ENCODE measurements around the gene SLC11A1. TPM values are rescaled to one million over a fixed set of nuclear protein-coding genes. Genes with fewer than 3 reads are reported as not detected.

The SLC11A1 gene
- total and polyA plus RNA-seq, 2 of the 4 experiments (the other 2 are of a cell fraction), result under 0.01 to 0.07 TPM

- in situ Hi-C loops (cut with MboI; ENCODE audit: low sequenced_read_pairs), result loop anchor here (10.0 kb wide), 1 partner anchor 123 kb away; the partner anchor contains the start of genes AAMP and PNKD
These were observed 15.4 kb downstream of the SLC11A1 start for GRCh38 chr2:218397463-218397819.

More at GRCh38 chr2:218397463-218397819, 15.4 kb downstream of the SLC11A1 start:
- H3K56ac ChIP-seq (ENCODE audit: extremely low read depth, insufficient read depth, low read length), result no peak overlapping the region; the same call in 1 of the 2 replicates
- DNase-seq (no peak), ATAC-seq (ENCODE audit: low read depth) (no peak)
- H3K36me3 ChIP-seq (ENCODE audit: control insufficient read depth, insufficient read depth, low read length), result peaks cover 9% of the 10 kb centered on the region; the same call in 1 of the 2 replicates
- no peak overlapping the region for H2BK20ac ChIP-seq (ENCODE audit: low read depth, low read length)
- no peak overlapping the region; the same call in 1 of the 2 replicates for H3K4me3 ChIP-seq (ENCODE audit: insufficient read depth, low read depth, low read length)
- H2BK15ac ChIP-seq (ENCODE audit: low read depth, low read length), result peak overlapping the region; percentile 62; the same call in 2 of the 3 replicates
- no peak for TF ChIP-seq CEBPB (IDR thresholded peaks at IDR 0.05; ENCODE audit: low read depth, low read length)
- peaks cover 25% of the 10 kb centered on the region for H3K4me1 ChIP-seq (ENCODE audit: control insufficient read depth, insufficient read depth, low read length)
- H2AFZ ChIP-seq (replicated peaks; ENCODE audit: low read length, poor library complexity), result peak overlapping the region; percentile 82
- peak overlapping the region; percentile 43; the same call in 1 of the 2 replicates for H3K23ac ChIP-seq (ENCODE audit: low read depth, low read length)
- BruUV-seq (replicated peaks), result no TSS peak
- H3K14ac ChIP-seq (replicated peaks; ENCODE audit: low read depth, low read length), result no peak overlapping the region
- no peaks in the 10 kb centered on the region for H3K27me3 ChIP-seq (ENCODE audit: control insufficient read depth, insufficient read depth, low read length)
- intact Hi-C loops (cut with micrococcal nuclease) (loop anchor here (2.0 kb wide), 1 partner anchor 105 kb away; the partner anchor contains the start of gene TMBIM1), dilution Hi-C loops (cut with HindIII; ENCODE audit: low sequenced_read_pairs, unreplicated experiment) (no loop called here)
- H3K27ac ChIP-seq (ENCODE audit: insufficient read depth, low read length), result peak overlapping the region; percentile 99
- 0 out of 2 replicates have a peak, but pooled peaks cover 2% of the 10 kb centered on the region for H3K9me1 ChIP-seq (ENCODE audit: insufficient read depth, low read length)
- H4K8ac ChIP-seq (ENCODE audit: low read depth in 2 of 2, low read length in 2 of 2), result peak overlapping the region; percentile 70 to 94
- H3K4me2 ChIP-seq (ENCODE audit: low read depth, low read length), result peak overlapping the region; percentile 90
- CTCF ChIA-PET, result no interaction called here
- no CpG with 5 or more reads among the region's 12 CpGs for WGBS, 2 experiments (ENCODE audit: extremely low coverage in 2 of 2, insufficient read length in 1 of 2)
- POLR2A ChIA-PET (ENCODE audit: unreplicated experiment), result interaction anchor here (1.0 kb wide), 1 partner anchor 111 kb away, joined by 3 read pairs; no protein-coding TSS in a partner anchor
- peak overlapping the region; percentile 98 for H2BK5ac ChIP-seq (ENCODE audit: low read depth, low read length, poor library complexity, severe bottlenecking)
- peak overlapping the region; percentile 92 for H3K4ac ChIP-seq (ENCODE audit: low read depth, low read length)
- H4K20me1 ChIP-seq (ENCODE audit: insufficient read depth, low read length), result peaks cover 13% of the 10 kb centered on the region; the same call in 1 of the 2 replicates
- H4K5ac ChIP-seq (ENCODE audit: low read depth, low read length), result peak overlapping the region; percentile 94
- peak overlapping the region; percentile 88 for H2AK9ac ChIP-seq (replicated peaks; ENCODE audit: low read depth, low read length, poor library complexity)
- peak overlapping the region; percentile 99 for H4K91ac ChIP-seq (ENCODE audit: insufficient read depth, low read depth, low read length)
- H3K18ac ChIP-seq (ENCODE audit: low read depth, low read length), result peak overlapping the region; percentile 49
- peak overlapping the region; percentile 95 for H2AK5ac ChIP-seq (ENCODE audit: low read depth, low read length)
- H3K9ac ChIP-seq (ENCODE audit: low read depth, low read length), result peak overlapping the region; percentile 95
- H2BK120ac ChIP-seq (ENCODE audit: low read depth, low read length), result peak overlapping the region; percentile 97; the same call in 1 of the 2 replicates
- H3K9me3 ChIP-seq (ENCODE audit: control insufficient read depth, insufficient read depth, low read length), result no peaks in the 10 kb centered on the region
- H3K79me1 ChIP-seq (ENCODE audit: low read depth in 1 of 2, low read length in 2 of 2), result peaks cover 6 to 24% of the 10 kb centered on the region in 2 experiments; a peak in 3 of 4 replicates
